IMR-90 (cell line): ENCODE results near the gene SCRG1.

Experiments
- BHLHE40 ChIP-seq: fragments of 150-350 bp; IDR thresholded peaks from 2 replicates; pipeline ENCODE4 v1.6.1; 2016; ENCODE audit warnings: mild to moderate bottlenecking, low read depth, low read length
- CEBPB ChIP-seq: IDR thresholded peaks from 2 replicates; pipeline ENCODE4 v1.6.1; 2012; ENCODE audit warnings: low read depth, low read length, improper control_type of control experiment
- CHD1 ChIP-seq: IDR thresholded peaks from 2 replicates; pipeline ENCODE4 v1.6.1; 2012; ENCODE audit warnings: low read depth, low read length, improper control_type of control experiment
- FOS ChIP-seq: fragments of 150-350 bp; IDR thresholded peaks from 2 replicates; pipeline ENCODE4 v1.6.1; 2016; ENCODE audit warnings: low read depth, low read length
- MAZ ChIP-seq: IDR thresholded peaks from 2 replicates; pipeline ENCODE4 v1.6.1; 2012; ENCODE audit warnings: low read depth, mild to moderate bottlenecking, low read length, improper control_type of control experiment, moderate library complexity, borderline replicate concordance
- MXI1 ChIP-seq: IDR thresholded peaks from 2 replicates; pipeline ENCODE4 v1.6.1; 2012; ENCODE audit warnings: low read depth, mild to moderate bottlenecking, low read length, moderate library complexity, borderline replicate concordance
- NFE2L2 ChIP-seq: fragments of 150-350 bp; IDR thresholded peaks from 2 replicates; pipeline ENCODE4 v1.6.1; 2016; ENCODE audit warnings: low read depth, mild to moderate bottlenecking, low read length
- POLR2A ChIP-seq: IDR thresholded peaks from 2 replicates; pipeline ENCODE4 v1.6.1; 2012; ENCODE audit warnings: mild to moderate bottlenecking, low read depth, low read length
- RCOR1 ChIP-seq: IDR thresholded peaks from 2 replicates; pipeline ENCODE4 v1.6.1; 2012; ENCODE audit warnings: mild to moderate bottlenecking, low read length, improper control_type of control experiment; ENCODE audit not compliant: insufficient replicate concordance
- RFX5 ChIP-seq: IDR thresholded peaks from 2 replicates; pipeline ENCODE4 v1.8.0; 2012; ENCODE audit warnings: low read depth, mild to moderate bottlenecking, low read length, moderate library complexity
- SMC3 ChIP-seq: fragments of 150-350 bp; IDR thresholded peaks from 2 replicates; pipeline ENCODE4 v1.6.1; 2016; ENCODE audit warnings: low read depth, mild to moderate bottlenecking, antibody characterized with exemption, low read length, moderate library complexity
- TF ChIP-seq, protein P1 (sequence below): conservative IDR thresholded peaks from 2 replicates; pipeline ENCODE4 v1.5.1; 2012; ENCODE audit warnings: mild to moderate bottlenecking, low read depth, low read length, improper control_type of control experiment
- TF ChIP-seq, protein P2 (sequence below): fragments of 150-350 bp; IDR thresholded peaks from 2 replicates; pipeline ENCODE4 v1.6.1; 2016; ENCODE audit warnings: low read depth, mild to moderate bottlenecking, low read length, moderate library complexity, borderline replicate concordance
- TF ChIP-seq, protein P3 (sequence below): fragments of 150-350 bp; IDR thresholded peaks from 2 replicates; pipeline ENCODE4 v1.6.1; 2017; ENCODE audit warnings: mild to moderate bottlenecking, antibody characterized with exemption, low read length, low read depth

DNA sequence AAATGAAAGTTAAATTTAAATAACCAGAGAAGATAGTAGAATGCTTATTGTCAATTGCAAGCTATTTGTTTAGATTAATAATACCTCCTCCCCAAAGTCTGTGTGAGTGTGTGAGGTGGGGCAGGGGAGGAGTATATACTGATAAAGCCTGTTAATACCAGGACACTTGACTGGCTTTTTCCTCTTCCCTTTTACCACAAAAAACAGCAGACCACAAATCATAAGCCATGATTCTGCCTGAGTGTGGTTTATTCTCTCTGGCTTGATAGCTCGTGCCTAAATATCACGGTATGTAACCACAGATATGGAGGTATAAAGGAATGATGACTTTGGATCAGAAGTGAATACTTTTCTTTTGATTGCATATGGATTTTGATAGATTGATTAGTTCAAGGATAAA is 21.9 kb upstream of the SCRG1 start:
- TF ChIP-seq POLR2A (no peak), BHLHE40 (no peak), RFX5 (no peak), CEBPB (no peak), MAZ (no peak), FOS (no peak), CHD1 (no peak), SMC3 (no peak), RCOR1 (no peak), MXI1 (no peak), NFE2L2 (no peak)
- TF ChIP-seq, protein P1, sequence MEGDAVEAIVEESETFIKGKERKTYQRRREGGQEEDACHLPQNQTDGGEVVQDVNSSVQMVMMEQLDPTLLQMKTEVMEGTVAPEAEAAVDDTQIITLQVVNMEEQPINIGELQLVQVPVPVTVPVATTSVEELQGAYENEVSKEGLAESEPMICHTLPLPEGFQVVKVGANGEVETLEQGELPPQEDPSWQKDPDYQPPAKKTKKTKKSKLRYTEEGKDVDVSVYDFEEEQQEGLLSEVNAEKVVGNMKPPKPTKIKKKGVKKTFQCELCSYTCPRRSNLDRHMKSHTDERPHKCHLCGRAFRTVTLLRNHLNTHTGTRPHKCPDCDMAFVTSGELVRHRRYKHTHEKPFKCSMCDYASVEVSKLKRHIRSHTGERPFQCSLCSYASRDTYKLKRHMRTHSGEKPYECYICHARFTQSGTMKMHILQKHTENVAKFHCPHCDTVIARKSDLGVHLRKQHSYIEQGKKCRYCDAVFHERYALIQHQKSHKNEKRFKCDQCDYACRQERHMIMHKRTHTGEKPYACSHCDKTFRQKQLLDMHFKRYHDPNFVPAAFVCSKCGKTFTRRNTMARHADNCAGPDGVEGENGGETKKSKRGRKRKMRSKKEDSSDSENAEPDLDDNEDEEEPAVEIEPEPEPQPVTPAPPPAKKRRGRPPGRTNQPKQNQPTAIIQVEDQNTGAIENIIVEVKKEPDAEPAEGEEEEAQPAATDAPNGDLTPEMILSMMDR: no peak
- TF ChIP-seq, protein P2, sequence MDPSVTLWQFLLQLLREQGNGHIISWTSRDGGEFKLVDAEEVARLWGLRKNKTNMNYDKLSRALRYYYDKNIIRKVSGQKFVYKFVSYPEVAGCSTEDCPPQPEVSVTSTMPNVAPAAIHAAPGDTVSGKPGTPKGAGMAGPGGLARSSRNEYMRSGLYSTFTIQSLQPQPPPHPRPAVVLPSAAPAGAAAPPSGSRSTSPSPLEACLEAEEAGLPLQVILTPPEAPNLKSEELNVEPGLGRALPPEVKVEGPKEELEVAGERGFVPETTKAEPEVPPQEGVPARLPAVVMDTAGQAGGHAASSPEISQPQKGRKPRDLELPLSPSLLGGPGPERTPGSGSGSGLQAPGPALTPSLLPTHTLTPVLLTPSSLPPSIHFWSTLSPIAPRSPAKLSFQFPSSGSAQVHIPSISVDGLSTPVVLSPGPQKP: no peak
- TF ChIP-seq, protein P3, sequence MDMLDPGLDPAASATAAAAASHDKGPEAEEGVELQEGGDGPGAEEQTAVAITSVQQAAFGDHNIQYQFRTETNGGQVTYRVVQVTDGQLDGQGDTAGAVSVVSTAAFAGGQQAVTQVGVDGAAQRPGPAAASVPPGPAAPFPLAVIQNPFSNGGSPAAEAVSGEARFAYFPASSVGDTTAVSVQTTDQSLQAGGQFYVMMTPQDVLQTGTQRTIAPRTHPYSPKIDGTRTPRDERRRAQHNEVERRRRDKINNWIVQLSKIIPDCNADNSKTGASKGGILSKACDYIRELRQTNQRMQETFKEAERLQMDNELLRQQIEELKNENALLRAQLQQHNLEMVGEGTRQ: no peak
